SKM-1 (cell line): ENCODE data around the gene EPHA7.

ENCODE experiments used
- DNase-seq: peaks from one replicate; lab custom pipeline; 2025; ENCODE audit not compliant: unreplicated experiment; lab: John Stamatoyannopoulos, UW

Gene EPHA7

GRCh38 chr6:93259332-93259731 is 160.0 kb downstream of the EPHA7 start:
- no peak for DNase-seq

- no peak for DNase-seq
Observed at GRCh38 chr6:93252930-93253329, 166.4 kb downstream of the EPHA7 start.

GRCh38 chr6:93248631-93249030 is 170.7 kb downstream of the EPHA7 start:
- DNase-seq = no peak

DNA sequence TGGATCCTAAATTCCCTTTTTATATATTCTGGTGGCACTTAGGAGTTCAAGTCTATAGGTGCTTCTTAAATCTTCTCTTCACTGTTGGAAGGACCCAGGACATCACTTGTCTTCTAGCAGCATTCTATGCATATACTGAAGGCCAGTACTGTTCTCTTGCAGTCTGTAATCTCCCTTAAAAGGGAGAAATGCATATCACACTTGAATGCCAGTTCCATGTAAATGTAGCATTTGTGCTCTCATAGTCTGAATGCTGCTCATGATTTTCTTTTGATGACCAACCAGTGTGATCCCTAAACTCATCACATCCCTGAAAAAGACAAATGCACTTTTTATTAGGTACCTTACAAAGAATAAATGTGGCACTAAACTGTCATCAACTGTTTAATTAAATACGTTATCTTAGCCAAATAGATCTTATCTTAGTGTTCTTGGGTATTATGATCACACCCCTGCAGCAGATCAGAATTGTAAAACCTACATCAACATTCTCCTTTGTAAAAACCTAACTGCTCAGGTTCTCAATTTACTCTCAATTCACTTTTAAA is 176.1 kb downstream of the EPHA7 start:
- no peak for DNase-seq

- DNase-seq = no peak
Observed at GRCh38 chr6:93242049-93242448, 177.3 kb downstream of the EPHA7 start.

GRCh38 chr6:93238632-93239031 is 180.7 kb downstream of the EPHA7 start:
- DNase-seq = no peak

DNA sequence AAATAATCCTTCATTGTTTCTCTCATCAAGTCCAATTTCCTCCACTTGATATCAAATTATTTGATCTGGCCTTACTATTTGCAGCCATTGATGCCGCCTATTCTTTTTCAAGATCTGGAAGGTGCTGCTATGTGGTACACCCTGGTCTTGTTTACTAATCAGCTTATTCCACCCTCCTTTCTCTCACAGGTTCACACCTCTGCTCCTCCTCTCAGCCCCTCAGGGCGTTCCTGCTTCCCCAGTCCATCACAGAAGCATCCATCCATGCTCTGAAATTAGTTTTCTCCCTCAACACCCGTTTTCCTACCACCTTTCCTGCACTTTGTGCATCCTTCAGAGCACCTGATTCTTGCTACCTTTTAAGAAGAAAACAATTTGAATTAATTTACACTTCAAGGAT is 183.6 kb downstream of the EPHA7 start:
- no peak for DNase-seq

- no peak for DNase-seq
Observed at GRCh38 chr6:93226822-93227221, 192.5 kb downstream of the EPHA7 start.

DNA sequence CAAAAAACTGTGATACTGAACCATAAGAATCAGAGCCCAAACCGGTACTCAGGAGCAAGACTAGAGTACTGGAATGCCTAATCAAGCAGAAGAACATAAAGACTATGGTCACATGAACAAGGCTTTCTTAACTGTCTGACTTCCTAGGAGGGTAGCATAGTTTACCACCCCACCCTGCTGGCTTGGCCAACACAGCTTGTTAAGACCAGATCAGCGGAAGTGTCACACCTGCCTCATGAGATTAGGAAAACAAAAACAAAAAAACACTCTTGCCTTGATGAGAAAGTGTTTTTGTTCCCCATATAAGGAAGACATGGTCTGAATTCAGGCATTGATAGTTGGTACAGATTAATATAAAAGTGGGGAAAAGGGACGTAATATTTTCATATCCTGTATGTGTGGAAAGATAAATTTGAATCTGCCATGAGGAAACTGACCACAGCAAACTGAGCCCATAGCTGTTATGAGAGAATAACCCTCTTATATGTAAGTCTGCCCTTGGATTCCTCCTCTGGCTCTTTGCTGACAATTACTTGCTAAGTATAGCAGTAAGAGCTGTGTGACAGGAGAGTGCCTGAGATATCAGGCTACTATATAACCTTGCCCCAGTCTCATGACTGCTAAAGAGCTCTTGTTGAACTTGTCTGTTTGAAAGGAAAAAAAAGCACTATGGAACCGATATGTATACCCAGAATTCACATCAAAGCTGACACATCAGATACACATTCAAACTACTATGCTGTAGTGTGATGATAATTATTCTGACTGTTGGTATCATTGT is 197.1 kb downstream of the EPHA7 start:
- no peak for DNase-seq

DNA sequence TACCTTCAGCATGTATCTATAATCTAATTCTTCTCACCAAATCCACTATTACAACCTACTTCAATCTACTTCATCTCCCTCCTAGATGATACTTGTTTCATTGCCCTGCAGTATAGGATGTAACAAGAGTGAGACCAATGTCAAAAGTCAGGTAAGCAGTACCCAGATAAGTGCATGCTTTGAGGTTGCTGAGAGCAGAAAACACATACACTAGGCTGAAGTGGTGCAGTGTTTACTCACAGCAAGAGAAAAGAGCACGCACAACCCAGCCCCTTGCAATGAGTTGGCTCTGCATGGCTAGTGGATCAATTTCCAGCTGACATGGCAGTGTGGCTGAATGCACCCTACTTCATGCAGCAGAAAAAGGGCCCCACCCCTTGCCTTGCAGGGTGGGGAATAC is 199.9 kb downstream of the EPHA7 start:
- DNase-seq = no peak

GRCh38 chr6:93218096-93218495 is 201.3 kb downstream of the EPHA7 start:
- no peak for DNase-seq

DNA sequence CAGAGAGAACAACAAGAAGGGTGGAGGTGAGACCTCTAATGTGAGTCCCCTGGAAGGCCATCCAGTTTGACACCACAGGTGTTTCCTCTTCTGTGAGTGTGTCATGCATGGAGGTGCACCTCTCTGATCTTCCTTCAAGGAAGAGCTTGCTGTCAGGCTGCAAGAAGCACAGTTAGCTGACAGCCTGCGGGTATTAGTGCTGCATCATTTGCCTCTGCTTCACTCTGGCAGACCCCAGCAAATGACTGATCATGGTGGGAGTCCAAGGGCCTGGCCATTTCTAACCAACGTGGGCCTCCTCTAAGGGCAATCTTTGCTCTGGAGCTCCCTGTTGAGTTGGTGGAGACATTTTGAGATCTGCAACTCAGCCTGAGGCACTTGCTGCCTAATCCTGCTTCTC is 206.3 kb downstream of the EPHA7 start:
- no peak for DNase-seq

GRCh38 chr6:93210908-93211307 is 208.5 kb downstream of the EPHA7 start:
- no peak for DNase-seq

DNA sequence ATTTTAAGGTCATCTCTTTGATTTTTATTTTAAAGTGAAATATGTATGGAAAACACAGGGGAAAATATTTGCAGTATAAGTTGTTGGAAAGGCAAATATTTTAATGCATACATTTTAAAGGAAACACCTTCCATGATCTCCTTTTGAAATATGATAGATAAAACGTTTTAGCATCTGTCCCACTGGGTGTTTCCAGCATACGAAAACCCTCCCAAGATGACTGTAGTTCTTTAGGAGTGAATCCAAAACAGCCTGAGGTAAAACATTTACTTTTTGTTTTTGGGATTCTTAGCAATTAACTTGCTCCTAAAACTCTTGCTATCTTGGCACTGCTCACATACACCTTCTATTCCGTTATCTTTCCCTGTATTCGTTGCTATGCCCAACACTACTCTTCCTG is 210.0 kb downstream of the EPHA7 start:
- no peak for DNase-seq

GRCh38 chr6:93196406-93196970 is 222.9 kb downstream of the EPHA7 start:
- no peak for DNase-seq

DNA sequence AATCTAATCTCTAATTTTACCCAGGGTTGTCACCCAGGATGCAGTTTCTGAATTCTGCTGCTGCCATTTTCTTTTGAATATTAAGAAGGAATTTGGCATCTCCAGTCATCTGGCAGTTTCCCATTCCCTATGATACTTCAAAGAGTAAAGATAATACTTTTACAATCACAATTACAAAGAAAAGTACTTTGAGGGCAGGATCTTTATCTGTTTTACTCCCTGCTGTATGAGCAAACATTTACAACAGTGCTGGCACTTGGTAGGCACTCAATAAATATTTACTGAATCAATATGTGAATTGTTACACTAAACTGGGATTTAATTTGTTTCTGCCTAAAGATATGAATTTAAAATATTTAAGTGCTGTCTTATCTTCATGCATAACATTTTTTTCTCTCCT is 224.9 kb downstream of the EPHA7 start:
- DNase-seq = no peak

DNA sequence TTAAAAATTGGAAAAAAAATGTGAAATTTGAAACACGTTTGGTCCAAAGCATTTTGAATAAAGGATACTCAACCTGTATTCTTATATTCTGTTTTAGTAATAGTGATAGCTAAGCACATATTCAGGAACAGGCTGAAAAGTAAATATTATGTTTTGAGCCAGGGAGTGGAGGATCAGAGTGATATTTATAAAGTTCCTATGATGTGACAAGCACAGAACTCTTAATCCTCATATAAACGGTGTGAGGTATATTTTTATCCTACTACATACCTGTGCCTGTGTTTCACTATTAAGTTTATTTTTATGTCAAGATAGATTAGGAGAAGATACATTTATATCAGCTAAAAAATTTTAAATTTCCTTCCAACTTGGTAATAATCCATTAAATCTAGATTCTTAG is 225.5 kb downstream of the EPHA7 start:
- no peak for DNase-seq
